ENCODE data around the gene HES4.
"Not testable (repeated sequence)": the region's sequence is repeated elsewhere in the genome, so short reads cannot be mapped to it uniquely, and the experiment has no call there.

HES4 gene

GRCh38 chr1:978835-979743 lies 20.8 kb downstream of the HES4 start:
- no peak for DNase-seq (ENCODE audit: low read depth in 2 of 2)

- no peak for DNase-seq (ENCODE audit: low read depth in 2 of 2)
These were observed 21.6 kb downstream of the HES4 start for GRCh38 chr1:978069-978834.

- not testable (repeated sequence) for DNase-seq (ENCODE audit: low read depth in 2 of 2)
These were observed 23.1 kb downstream of the HES4 start for GRCh38 chr1:976791-977190.

- DNase-seq (ENCODE audit: low read depth in 2 of 2) = peak in 1 of 2 donors; percentile 52
These were observed 23.8 kb downstream of the HES4 start for GRCh38 chr1:975896-976683.

- DNase-seq (ENCODE audit: low read depth in 2 of 2) = no peak
These were observed 24.5 kb downstream of the HES4 start for GRCh38 chr1:975365-975764.

- DNase-seq (ENCODE audit: low read depth in 2 of 2) = no peak
These were observed 25.1 kb downstream of the HES4 start for GRCh38 chr1:974687-975328.

GRCh38 chr1:974293-974640 lies 25.6 kb downstream of the HES4 start:
- DNase-seq (ENCODE audit: low read depth in 2 of 2) = no peak

GRCh38 chr1:973459-974292 lies 26.2 kb downstream of the HES4 start:
- DNase-seq (ENCODE audit: low read depth in 2 of 2) = no peak

- no peak for DNase-seq (ENCODE audit: low read depth in 2 of 2)
These were observed 27.0 kb downstream of the HES4 start for GRCh38 chr1:972726-973458.

GRCh38 chr1:971751-972506 lies 28.0 kb downstream of the HES4 start:
- no peak for DNase-seq (ENCODE audit: low read depth in 2 of 2)

GRCh38 chr1:970973-971730 lies 28.7 kb downstream of the HES4 start:
- DNase-seq (ENCODE audit: low read depth in 2 of 2) = no peak

- no peak for DNase-seq (ENCODE audit: low read depth in 2 of 2)
These were observed 29.5 kb downstream of the HES4 start for GRCh38 chr1:970242-970972.

GRCh38 chr1:969260-969855 lies 30.5 kb downstream of the HES4 start:
- no peak for DNase-seq (ENCODE audit: low read depth in 2 of 2)

- no peak for DNase-seq (ENCODE audit: low read depth in 2 of 2)
These were observed 32.2 kb downstream of the HES4 start for GRCh38 chr1:967466-968343.

GRCh38 chr1:966704-967300 lies 33.1 kb downstream of the HES4 start:
- peak; percentile 64 to 81 for DNase-seq (ENCODE audit: low read depth in 2 of 2)

- no peak for DNase-seq (ENCODE audit: low read depth in 2 of 2)
These were observed 33.7 kb downstream of the HES4 start, which contains the start of gene PLEKHN1 for GRCh38 chr1:966135-966703. PLEKHN1 (plus strand) TSS chr1:966482; CDS start chr1:966532, 50 bp downstream.

Measured in stimulated activated CD8-positive, alpha-beta memory T cell treated with anti-CD3 and anti-CD28 coated beads, Interleukin-7, amount 100 ng/mL, for 4 hours (primary cell).